Fibroblast of lung (primary cell): Measurements from ENCODE around the gene TSSC4. TPM values are rescaled to one million over a fixed set of nuclear protein-coding genes. Genes with fewer than 3 reads are reported as not detected.
A peak's percentile ranks its signal among the peaks of the same experiment; 100 is the strongest.

Experiments used
- DNase-seq, 2 donors: peaks; one replicate each; pipeline versions ENCODE4 v3.0.0 to v3.0.0-alpha.2; 2010; ENCODE audit warnings: low read depth in 2 of 2
- H2AFZ ChIP-seq: 2 replicates; pipeline ENCODE4 v1.5.1; 2012; ENCODE audit warnings: low read length, control low read depth, inconsistent platforms
- H3K27ac ChIP-seq: 2 replicates; pipeline ENCODE4 v1.5.1; 2011; ENCODE audit warnings: low read length, control low read depth; ENCODE audit not compliant: insufficient read depth
- H3K27me3 ChIP-seq: 2 replicates; pipeline ENCODE4 v1.5.1; 2011; ENCODE audit warnings: mild to moderate bottlenecking, low read length; ENCODE audit not compliant: control insufficient read depth, insufficient read depth
- H3K36me3 ChIP-seq: 2 replicates; pipeline ENCODE4 v1.5.1; 2011; ENCODE audit warnings: low read length; ENCODE audit not compliant: control insufficient read depth, insufficient read depth
- H3K4me1 ChIP-seq: 2 replicates; pipeline ENCODE4 v1.5.1; 2011; ENCODE audit warnings: low read length; ENCODE audit not compliant: control insufficient read depth, insufficient read depth; ENCODE audit errors: extremely low read depth
- H3K4me2 ChIP-seq: 2 replicates; pipeline ENCODE4 v1.5.1; 2011; ENCODE audit warnings: low read length, control low read depth; ENCODE audit not compliant: insufficient read depth; ENCODE audit errors: extremely low read depth
- H3K4me3 ChIP-seq, 4 experiments: fragments of 200-600 bp in 1 of 4; sonication (generic) in 1 of 4; replicated peaks in 1 of 4; 2 replicates each; pipeline ENCODE4 v1.5.1; 2011 to 2016; ENCODE audit warnings: low read length in 4 of 4, low read depth in 3 of 4, mild to moderate bottlenecking in 3 of 4, control low read depth in 2 of 4, inconsistent platforms in 1 of 4, mixed read lengths in 1 of 4; ENCODE audit not compliant: insufficient read depth in 1 of 4; ENCODE audit errors: control extremely low read depth in 1 of 4
- H3K79me2 ChIP-seq: 2 replicates; pipeline ENCODE4 v1.5.1; 2012; ENCODE audit warnings: mild to moderate bottlenecking, low read length, inconsistent platforms; ENCODE audit not compliant: control insufficient read depth, insufficient read depth
- H3K9ac ChIP-seq: 2 replicates; pipeline ENCODE4 v1.5.1; 2011; ENCODE audit warnings: mild to moderate bottlenecking, low read length, control low read depth; ENCODE audit not compliant: insufficient read depth
- H3K9me3 ChIP-seq: 2 replicates; pipeline ENCODE4 v1.5.1; 2012; ENCODE audit warnings: low read depth, low read length; ENCODE audit not compliant: control insufficient read depth, insufficient read depth
- H4K20me1 ChIP-seq: 2 replicates; pipeline ENCODE4 v1.5.1; 2011; ENCODE audit warnings: low read length; ENCODE audit not compliant: control insufficient read depth, insufficient read depth; ENCODE audit errors: extremely low read depth
- CTCF ChIP-seq, 2 donors: IDR thresholded peaks in 1 of 2; conservative IDR thresholded peaks in 1 of 2; 1 replicate in 1 of 2; 2 replicates in 1 of 2; pipeline ENCODE4 v1.5.1; 2011 to 2012; ENCODE audit warnings: low read length in 2 of 2, control low read depth in 1 of 2, inconsistent platforms in 1 of 2, low read depth in 1 of 2, mild to moderate bottlenecking in 1 of 2
- EZH2 ChIP-seq: IDR thresholded peaks from 2 replicates; pipeline ENCODE4 v1.5.1; 2012; ENCODE audit warnings: low read length, control low read depth, mild to moderate bottlenecking; ENCODE audit errors: missing control alignments
- polyA plus RNA-seq, 2 donors: library from polyadenylated mRNA; depleted of rRNA in 1 of 2; stranded (reverse) in 1 of 2; unstranded in 1 of 2; fragments of >200 nt; gene quantifications; 2 replicates each; pipeline ENCODE4 v1.2.1, GENCODE V29; 2011 to 2012; ENCODE audit warnings: missing spikeins in 1 of 2
- total RNA-seq: library from RNA; depleted of rRNA; stranded (reverse); fragments of >200 nt; gene quantifications from 2 replicates; pipeline ENCODE4 v1.2.1, GENCODE V29; 2014

Gene TSSC4
- total and polyA plus RNA-seq, 2 donors (not counting 1 experiment from before 2014, with no cell fraction given), result 8.8 to 48.7 TPM

DNA sequence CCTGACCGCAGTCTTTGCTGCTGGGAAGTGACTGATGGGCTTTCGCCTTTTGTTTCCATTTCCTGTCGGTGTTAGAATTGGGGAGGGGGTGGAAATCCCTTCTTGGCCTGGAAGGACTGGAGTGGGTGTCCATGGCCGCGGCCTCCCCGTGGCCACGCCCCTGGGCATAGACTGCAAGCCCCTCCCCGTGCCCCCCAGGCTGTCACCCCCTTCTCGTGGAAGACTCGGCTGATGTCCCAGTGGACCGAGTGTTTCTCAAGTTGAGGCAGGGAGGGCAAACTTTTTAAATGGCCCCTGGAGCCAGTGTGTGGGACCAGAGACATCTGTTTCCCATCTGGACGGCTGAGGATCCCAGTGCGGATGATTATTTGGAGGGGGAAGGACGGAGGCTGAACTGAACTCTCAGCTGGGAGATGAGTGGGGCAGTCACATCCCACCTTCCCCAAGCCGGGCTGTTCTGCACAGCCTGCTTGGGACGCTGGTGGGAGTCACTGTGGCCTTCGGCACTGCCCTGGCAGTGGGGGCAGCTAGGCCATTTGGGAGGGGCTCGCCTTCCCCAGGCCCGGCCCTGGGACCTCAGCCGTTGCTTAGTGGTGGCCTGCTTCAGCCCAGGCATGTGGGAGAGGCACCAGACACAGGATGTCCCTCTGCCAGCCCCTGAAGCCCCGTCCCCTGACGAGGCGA lies 21.9 kb upstream of the TSSC4 start:
- DNase-seq, result peak; percentile 49 to 83
- H4K20me1 ChIP-seq, result peaks cover 5% of the 10 kb centered on the region
- TF ChIP-seq EZH2, result no peak
- TF ChIP-seq CTCF (conservative IDR thresholded peaks at IDR 0.05 in 1 of 2, IDR thresholded peaks at IDR 0.05 in 1 of 2; ENCODE audit: low read depth in 1 of 2, low read length in 2 of 2), result no peak

DNA sequence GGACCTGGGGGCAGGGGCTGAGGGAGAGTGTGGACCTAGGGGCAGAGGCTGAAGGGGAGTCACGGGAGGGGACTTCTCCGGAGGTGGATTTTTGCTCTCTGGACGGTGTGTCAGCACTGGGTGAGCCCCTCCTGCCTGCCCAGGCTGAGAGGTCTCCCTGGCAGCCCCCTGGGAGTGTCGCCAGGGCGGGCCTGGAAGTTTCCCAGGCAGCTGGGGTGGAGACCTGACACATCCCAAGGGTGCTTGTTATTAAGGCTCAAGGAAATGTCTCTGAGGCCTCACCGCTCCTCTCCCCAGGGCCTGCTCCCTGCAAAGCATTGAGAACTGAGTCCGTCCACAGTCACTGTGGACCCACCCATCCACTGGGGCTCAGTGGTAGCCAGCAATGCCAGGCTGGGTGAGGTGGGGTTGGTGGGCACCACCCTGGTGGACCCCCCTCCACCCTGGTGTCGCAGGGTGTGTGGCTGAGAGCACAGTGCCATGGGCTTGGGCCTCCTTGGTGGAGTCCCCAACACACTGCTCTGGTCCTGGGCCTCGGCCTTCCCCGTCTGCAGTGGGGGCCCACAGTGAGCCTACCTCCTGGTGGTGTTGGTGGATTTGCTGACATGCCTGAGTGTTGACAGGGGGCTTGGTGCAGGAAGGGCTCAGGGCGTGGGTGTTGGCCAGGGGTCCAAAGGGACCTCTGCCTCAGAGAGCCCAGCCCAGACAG lies 20.9 kb upstream of the TSSC4 start:
- Histone ChIP-seq H3K79me2 (peaks cover 70% of the 10 kb centered on the region), H3K4me3 (peak overlapping the region; percentile 25 to 98 (median 78)), H3K4me1 (peaks cover 39% of the 10 kb centered on the region), H4K20me1 (peaks cover 5% of the 10 kb centered on the region), H3K36me3 (peaks cover 9% of the 10 kb centered on the region), H3K9me3 (no peaks in the 10 kb centered on the region), H3K4me2 (peak overlapping the region; percentile 92), H3K9ac (peak overlapping the region; percentile 25), H2AFZ (no peak overlapping the region), H3K27me3 (peaks cover 2% of the 10 kb centered on the region), H3K27ac (peak overlapping the region; percentile 74)
- TF ChIP-seq CTCF (conservative IDR thresholded peaks at IDR 0.05 in 1 of 2, IDR thresholded peaks at IDR 0.05 in 1 of 2; ENCODE audit: low read depth in 1 of 2, low read length in 2 of 2) (no peak), EZH2 (no peak)
- peak in 1 of 2 donors; percentile 9 for DNase-seq

More for the DNA sequence above, 21.9 kb upstream of the TSSC4 start:
- Histone ChIP-seq H2AFZ (no peak overlapping the region), H3K9me3 (no peaks in the 10 kb centered on the region), H3K4me2 (peak overlapping the region; percentile 85), H3K4me3 (peak overlapping the region; percentile 77 to 98 (median 96)), H3K79me2 (peaks cover 63% of the 10 kb centered on the region), H3K9ac (peak overlapping the region; percentile 84), H3K27ac (peak overlapping the region; percentile 93), H3K4me1 (peaks cover 36% of the 10 kb centered on the region), H3K36me3 (peaks cover 7% of the 10 kb centered on the region), H3K27me3 (peaks cover 2% of the 10 kb centered on the region)

DNA sequence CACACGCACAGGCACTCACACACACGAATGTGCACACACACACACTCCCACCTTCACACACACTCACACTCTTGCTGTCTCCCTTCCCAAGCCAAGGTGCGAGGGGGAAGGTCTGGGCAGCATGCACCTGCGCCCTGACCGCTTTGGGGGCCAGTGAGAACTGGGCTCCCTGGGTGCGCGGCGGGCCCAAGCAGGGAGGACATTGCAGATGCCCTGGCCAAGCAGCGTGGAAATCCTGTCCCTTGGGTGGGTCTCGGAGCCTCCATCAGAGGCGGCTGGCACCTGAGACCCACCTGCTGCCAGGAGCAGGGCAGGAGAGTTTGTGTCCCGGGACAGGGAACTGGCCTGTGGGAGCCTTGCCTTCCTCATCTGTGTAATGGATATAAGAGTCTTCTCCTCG lies 20.2 kb upstream of the TSSC4 start:
- H3K36me3 ChIP-seq, result peaks cover 13% of the 10 kb centered on the region
- H2AFZ ChIP-seq, result no peak overlapping the region
- no peak overlapping the region for H3K9ac ChIP-seq
- peaks cover 5% of the 10 kb centered on the region for H4K20me1 ChIP-seq
- peaks cover 78% of the 10 kb centered on the region for H3K79me2 ChIP-seq
- H3K27ac ChIP-seq, result peak overlapping the region; percentile 74
- no peak for DNase-seq
- H3K27me3 ChIP-seq, result peaks cover 2% of the 10 kb centered on the region
- H3K4me1 ChIP-seq, result peaks cover 42% of the 10 kb centered on the region
- H3K4me2 ChIP-seq, result peak overlapping the region; percentile 92
- H3K4me3 ChIP-seq, result peak overlapping the region; percentile 16 to 98 (median 38)
- no peaks in the 10 kb centered on the region for H3K9me3 ChIP-seq
- TF ChIP-seq EZH2 (no peak), CTCF (conservative IDR thresholded peaks at IDR 0.05 in 1 of 2, IDR thresholded peaks at IDR 0.05 in 1 of 2; ENCODE audit: low read depth in 1 of 2, low read length in 2 of 2) (no peak)
